Loucy (cell line): ENCODE results near the gene KRTAP5-1.
"Not testable (repeated sequence)": the region's sequence is repeated elsewhere in the genome, so short reads cannot be mapped to it uniquely, and the experiment has no call there.

Experiments
- H2AFZ ChIP-seq: fragments of 200-600 bp; sonication (generic); 2 replicates; pipeline ENCODE4 v1.6.0; 2016; ENCODE audit warnings: antibody characterized with exemption, mild to moderate bottlenecking, low read length, moderate library complexity
- H3F3A ChIP-seq: fragments of 200-600 bp; 2 replicates; pipeline ENCODE4 v1.6.0; 2016; ENCODE audit warnings: antibody characterized with exemption, low read depth, mild to moderate bottlenecking
- H3K27me3 ChIP-seq: fragments of 200-600 bp; sonication (generic); 2 replicates; pipeline ENCODE4 v1.6.1; 2014; ENCODE audit warnings: low read length, mild to moderate bottlenecking; ENCODE audit not compliant: insufficient read depth, poor library complexity, severe bottlenecking
- H3K36me3 ChIP-seq: fragments of 200-600 bp; sonication (generic); 2 replicates; pipeline ENCODE4 v1.6.1; 2016; ENCODE audit warnings: low read length; ENCODE audit not compliant: insufficient read depth
- H3K4me1 ChIP-seq: fragments of 200-600 bp; sonication (generic); 2 replicates; pipeline ENCODE4 v1.5.1; 2014; ENCODE audit warnings: low read length, mild to moderate bottlenecking; ENCODE audit not compliant: insufficient read depth, poor library complexity, severe bottlenecking
- H3K4me2 ChIP-seq: fragments of 200-600 bp; sonication (generic); 2 replicates; pipeline ENCODE4 v1.6.0; 2014; ENCODE audit warnings: antibody characterized with exemption, low read length, low read depth, mild to moderate bottlenecking; ENCODE audit not compliant: poor library complexity, severe bottlenecking
- H3K4me3 ChIP-seq: fragments of 200-600 bp; sonication (generic); 2 replicates; pipeline ENCODE4 v1.5.1; 2014; ENCODE audit warnings: low read length, mild to moderate bottlenecking, mixed read lengths; ENCODE audit not compliant: poor library complexity, severe bottlenecking
- H3K79me2 ChIP-seq: fragments of 200-600 bp; sonication (generic); 2 replicates; pipeline ENCODE4 v1.6.1; 2014; ENCODE audit warnings: low read length; ENCODE audit not compliant: insufficient read depth
- H3K9ac ChIP-seq: fragments of 200-600 bp; sonication (generic); 2 replicates; pipeline ENCODE4 v1.6.0; 2014; ENCODE audit warnings: mild to moderate bottlenecking, low read depth, low read length, moderate library complexity; ENCODE audit not compliant: poor library complexity, severe bottlenecking
- H3K9me2 ChIP-seq: fragments of 200-600 bp; sonication (generic); replicated peaks from 2 replicates; pipeline ENCODE4 v1.6.1; 2016; ENCODE audit warnings: low read depth, low read length, mixed read lengths
- H3K9me3 ChIP-seq: fragments of 200-600 bp; sonication (generic); 2 replicates; pipeline ENCODE4 v1.6.1; 2014; ENCODE audit warnings: mild to moderate bottlenecking, antibody characterized with exemption, low read length, low read depth; ENCODE audit not compliant: insufficient read depth
- H4K20me1 ChIP-seq: fragments of 200-600 bp; sonication (generic); 2 replicates; pipeline ENCODE4 v1.6.0; 2014; ENCODE audit warnings: antibody characterized with exemption, low read length, mild to moderate bottlenecking; ENCODE audit not compliant: insufficient read depth, poor library complexity, severe bottlenecking
- CTCF ChIP-seq: fragments of 200-600 bp; sonication (generic); conservative IDR thresholded peaks from 2 replicates; pipeline ENCODE4 v1.5.1; 2014; ENCODE audit warnings: mild to moderate bottlenecking, antibody characterized with exemption, low read length
- EZH2phosphoT487 ChIP-seq: fragments of 200-600 bp; IDR thresholded peaks from 2 replicates; pipeline ENCODE4 v1.6.1; 2018; ENCODE audit warnings: antibody characterized with exemption, mild to moderate bottlenecking, moderate library complexity, borderline replicate concordance

KRTAP5-1 gene

GRCh38 chr11:1597331-1597993, 12.4 kb upstream of the KRTAP5-1 start:
- H3K4me2 ChIP-seq: no peak overlapping the region
- no peaks in the 10 kb centered on the region for H4K20me1 ChIP-seq
- no peaks in the 10 kb centered on the region for H3K9me3 ChIP-seq
- no peak overlapping the region for H2AFZ ChIP-seq
- no peaks in the 10 kb centered on the region for H3K4me1 ChIP-seq
- H3K9ac ChIP-seq: no peak overlapping the region
- no peak overlapping the region for H3K4me3 ChIP-seq
- H3K79me2 ChIP-seq: no peaks in the 10 kb centered on the region
- H3K9me2 ChIP-seq: no peaks in the 10 kb centered on the region
- TF ChIP-seq EZH2phosphoT487: no peak
- TF ChIP-seq CTCF: no peak
- no peaks in the 10 kb centered on the region for H3K36me3 ChIP-seq
- no peaks in the 10 kb centered on the region for H3K27me3 ChIP-seq
- no peaks in the 10 kb centered on the region for H3F3A ChIP-seq

- not testable (repeated sequence) for H3K4me3 ChIP-seq, H3K4me1 ChIP-seq, H3K9me2 ChIP-seq, H3K27me3 ChIP-seq, H3F3A ChIP-seq, H3K79me2 ChIP-seq, H3K36me3 ChIP-seq, H3K9me3 ChIP-seq, H3K4me2 ChIP-seq, H3K9ac ChIP-seq, H4K20me1 ChIP-seq, H2AFZ ChIP-seq
These were observed 11.6 kb upstream of the KRTAP5-1 start for GRCh38 chr11:1596576-1597121.

- not testable (repeated sequence) for H3K4me3 ChIP-seq
These were observed 11.0 kb upstream of the KRTAP5-1 start for GRCh38 chr11:1595994-1596575.

GRCh38 chr11:1592628-1593027, 7.5 kb upstream of the KRTAP5-1 start:
- Histone ChIP-seq H3K27me3 (no peaks in the 10 kb centered on the region), H3K9ac (no peak overlapping the region), H3F3A (no peaks in the 10 kb centered on the region), H2AFZ (no peak overlapping the region), H3K4me2 (no peak overlapping the region), H3K79me2 (no peaks in the 10 kb centered on the region), H3K9me3 (no peaks in the 10 kb centered on the region), H4K20me1 (no peaks in the 10 kb centered on the region), H3K4me3 (no peak overlapping the region), H3K4me1 (no peaks in the 10 kb centered on the region), H3K36me3 (no peaks in the 10 kb centered on the region), H3K9me2 (no peaks in the 10 kb centered on the region)
- no peak for TF ChIP-seq CTCF
- TF ChIP-seq EZH2phosphoT487: no peak

More at GRCh38 chr11:1595994-1596575, 11.0 kb upstream of the KRTAP5-1 start:
- H3F3A ChIP-seq, H3K27me3 ChIP-seq, H3K4me1 ChIP-seq, H3K9me2 ChIP-seq, H3K36me3 ChIP-seq, H3K79me2 ChIP-seq, H4K20me1 ChIP-seq, H3K9ac ChIP-seq, H3K4me2 ChIP-seq, H3K9me3 ChIP-seq, H2AFZ ChIP-seq: not testable (repeated sequence)
